GM23338 (cell line): ENCODE results near the gene CDC14B.

Source experiments
- CTCF ChIP-seq, 2 experiments: fragments of 200-600 bp in 1 of 2; sonication (generic) in 1 of 2; conservative IDR thresholded peaks; 2 replicates each; pipeline versions ENCODE4 v1.5.1 to v1.6.1; 2016 to 2017; ENCODE audit warnings: antibody characterized with exemption in 2 of 2, low read depth in 2 of 2, mild to moderate bottlenecking in 2 of 2, moderate library complexity in 1 of 2
- JUNB ChIP-seq: IDR thresholded peaks from one replicate; pipeline ENCODE4 v1.6.1; 2016; ENCODE audit warnings: antibody characterized with exemption; ENCODE audit not compliant: unreplicated experiment
- POLR2AphosphoS5 ChIP-seq: IDR thresholded peaks from 2 replicates; pipeline ENCODE4 v1.6.1; 2016; ENCODE audit warnings: antibody characterized with exemption, low read depth
- ZNF462 ChIP-seq: fragments of 250-450 bp; sonication (Bioruptor Pico); IDR thresholded peaks from 2 replicates; pipeline ENCODE4 v1.5.0; 2020; ENCODE audit warnings: mild to moderate bottlenecking, moderate library complexity

- no peak for TF ChIP-seq POLR2AphosphoS5
- no peak for TF ChIP-seq CTCF (conservative IDR thresholded peaks at IDR 0.05; ENCODE audit: low read depth in 2 of 2)
- no peak for TF ChIP-seq ZNF462 (CRISPR knock-in tag)
- no peak for TF ChIP-seq JUNB
Measured at GRCh38 chr9:96491880-96492525, 127.6 kb downstream of the CDC14B start.
